ENCODE results near the gene CCDC194.

Gene CCDC194

DNA sequence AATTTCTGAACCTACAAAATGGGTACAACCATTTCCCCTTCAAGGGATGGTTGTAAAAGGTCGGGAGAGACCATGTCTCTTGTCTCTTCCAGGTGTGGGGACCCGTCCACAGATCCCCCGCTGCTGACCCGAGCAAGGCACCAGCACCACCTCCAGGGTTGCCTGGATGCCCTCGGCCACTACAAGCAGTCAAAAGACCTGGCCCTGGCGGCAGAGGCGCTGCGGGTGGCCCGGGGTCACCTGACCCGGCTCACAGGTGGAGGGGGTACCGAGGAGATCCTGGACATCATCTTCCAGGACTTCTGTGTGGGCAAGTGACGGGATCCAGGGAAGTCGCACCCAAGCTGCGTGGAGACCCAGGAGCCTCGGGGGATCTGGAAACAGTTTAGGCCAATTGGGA, 52.6 kb downstream of the CCDC194 start:
- H3K9ac ChIP-seq (ENCODE audit: low read length), result no peak overlapping the region
- H3K9me3 ChIP-seq (ENCODE audit: low read length), result no peaks in the 10 kb centered on the region
- H3K27me3 ChIP-seq (ENCODE audit: control insufficient read depth in 1 of 2, insufficient read depth in 2 of 2, low read length in 2 of 2), result no peaks in the 10 kb centered on the region
- no peak overlapping the region for H3K27ac ChIP-seq (ENCODE audit: low read depth, low read length)
- H3K4me3 ChIP-seq (ENCODE audit: low read depth in 1 of 2, low read length in 2 of 2), result no peak overlapping the region
- H3K36me3 ChIP-seq (ENCODE audit: insufficient read depth, low read length), result no peaks in the 10 kb centered on the region
- H3K4me1 ChIP-seq (ENCODE audit: insufficient read depth, low read length), result peaks cover 8% of the 10 kb centered on the region

DNA sequence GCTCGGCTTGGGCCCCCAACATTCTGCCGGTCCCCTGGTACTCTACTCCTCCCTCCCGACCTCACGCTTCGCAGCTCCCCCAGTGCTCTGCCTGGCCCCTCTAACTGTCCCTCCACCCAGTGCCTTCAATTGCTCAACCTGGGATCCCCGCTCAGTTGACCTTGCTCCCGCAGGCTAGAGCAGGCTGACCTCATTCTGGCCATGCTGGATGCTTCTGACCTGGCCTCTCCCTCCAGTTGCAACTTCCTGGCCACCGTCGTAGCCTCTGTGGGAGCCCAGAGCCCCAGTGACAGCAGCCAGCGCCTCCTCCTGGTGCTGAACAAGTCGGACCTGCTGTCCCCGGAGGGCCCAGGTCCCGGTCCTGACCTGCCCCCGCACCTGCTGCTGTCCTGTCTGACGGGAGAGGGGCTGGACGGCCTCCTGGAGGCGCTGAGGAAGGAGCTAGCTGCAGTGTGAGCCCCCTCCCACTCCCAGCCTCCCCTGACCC, 53.1 kb downstream of the CCDC194 start:
- H3K9me3 ChIP-seq (ENCODE audit: low read length), result no peaks in the 10 kb centered on the region
- H3K27me3 ChIP-seq (ENCODE audit: control insufficient read depth in 1 of 2, insufficient read depth in 2 of 2, low read length in 2 of 2), result no peaks in the 10 kb centered on the region
- H3K36me3 ChIP-seq (ENCODE audit: insufficient read depth, low read length), result no peaks in the 10 kb centered on the region
- H3K27ac ChIP-seq (ENCODE audit: low read depth, low read length), result no peak overlapping the region
- peaks cover 8% of the 10 kb centered on the region for H3K4me1 ChIP-seq (ENCODE audit: insufficient read depth, low read length)
- H3K9ac ChIP-seq (ENCODE audit: low read length), result no peak overlapping the region
- H3K4me3 ChIP-seq (ENCODE audit: low read depth in 1 of 2, low read length in 2 of 2), result no peak overlapping the region

All from muscle layer of colon (tissue), 2 donors.